GM12864 (cell line): Measurements from ENCODE around the gene NCEH1.
"Not testable (repeated sequence)": the region's sequence is repeated elsewhere in the genome, so short reads cannot be mapped to it uniquely, and the experiment has no call there.

ENCODE experiments used
- DNase-seq: peaks from one replicate; pipeline ENCODE4 v3.0.0-alpha.2; 2011; ENCODE audit warnings: low read depth
- H3K4me3 ChIP-seq: 2 replicates; pipeline ENCODE4 v1.5.1; 2011; ENCODE audit warnings: mild to moderate bottlenecking, low read depth, low read length, control low read depth
- CTCF ChIP-seq: IDR thresholded peaks from 2 replicates; pipeline ENCODE4 v1.5.1; 2011; ENCODE audit warnings: low read depth, mild to moderate bottlenecking, moderate library complexity, low read length, control low read depth, inconsistent platforms; ENCODE audit errors: missing control alignments

The NCEH1 gene

GRCh38 chr3:172676196-172676922, 34.5 kb downstream of the NCEH1 start:
- TF ChIP-seq CTCF, result no peak
- H3K4me3 ChIP-seq, result no peak overlapping the region
- no peak for DNase-seq

DNA sequence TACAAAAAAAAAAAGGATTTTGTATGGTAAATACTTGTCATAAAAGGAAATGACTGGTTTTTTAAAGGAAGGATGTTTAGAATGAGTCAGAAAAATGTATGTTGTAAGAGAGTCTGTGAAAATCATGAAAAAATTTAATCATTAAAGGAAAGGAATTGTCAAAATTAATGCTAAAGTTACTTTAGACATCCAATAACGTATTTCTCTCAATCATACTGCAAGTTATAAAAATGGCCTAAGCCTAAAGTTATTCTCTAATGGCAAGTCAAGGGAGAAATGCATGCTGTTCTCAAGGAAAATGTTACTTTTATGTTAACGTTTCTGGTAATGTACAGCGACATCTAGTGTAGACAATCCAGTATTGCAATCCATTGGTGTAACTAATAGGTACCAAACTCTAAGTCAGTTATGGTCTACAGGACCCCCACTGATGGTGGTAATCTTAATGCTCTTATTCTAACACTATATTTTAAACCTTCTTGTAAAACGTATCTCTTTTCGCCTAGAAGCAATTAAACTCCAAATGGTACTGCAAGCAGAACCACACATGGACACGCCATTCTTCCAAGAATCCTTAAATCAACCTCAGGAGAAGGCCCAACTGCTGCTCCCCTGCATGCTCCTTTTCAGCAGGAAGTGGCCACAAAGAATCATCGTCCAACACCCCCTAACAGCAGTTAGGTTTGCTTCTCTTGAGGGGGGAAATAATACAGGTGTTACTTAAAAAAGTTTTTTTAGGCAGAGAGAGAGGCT, 35.2 kb downstream of the NCEH1 start:
- H3K4me3 ChIP-seq, result no peak overlapping the region
- TF ChIP-seq CTCF, result peak; percentile 75
- peak; percentile 10 for DNase-seq

- peak; percentile 42 for DNase-seq
- no peak overlapping the region for H3K4me3 ChIP-seq
- TF ChIP-seq CTCF, result peak; percentile 80
Observed at GRCh38 chr3:172673210-172673679, 37.6 kb downstream of the NCEH1 start.

GRCh38 chr3:172669021-172669420, 41.8 kb downstream of the NCEH1 start:
- H3K4me3 ChIP-seq, result no peak overlapping the region
- no peak for DNase-seq
- TF ChIP-seq CTCF, result no peak

- peak; percentile 30 for DNase-seq
- TF ChIP-seq CTCF, result peak; percentile 88
- H3K4me3 ChIP-seq, result no peak overlapping the region
Observed at GRCh38 chr3:172666873-172667694, 43.8 kb downstream of the NCEH1 start.

DNA sequence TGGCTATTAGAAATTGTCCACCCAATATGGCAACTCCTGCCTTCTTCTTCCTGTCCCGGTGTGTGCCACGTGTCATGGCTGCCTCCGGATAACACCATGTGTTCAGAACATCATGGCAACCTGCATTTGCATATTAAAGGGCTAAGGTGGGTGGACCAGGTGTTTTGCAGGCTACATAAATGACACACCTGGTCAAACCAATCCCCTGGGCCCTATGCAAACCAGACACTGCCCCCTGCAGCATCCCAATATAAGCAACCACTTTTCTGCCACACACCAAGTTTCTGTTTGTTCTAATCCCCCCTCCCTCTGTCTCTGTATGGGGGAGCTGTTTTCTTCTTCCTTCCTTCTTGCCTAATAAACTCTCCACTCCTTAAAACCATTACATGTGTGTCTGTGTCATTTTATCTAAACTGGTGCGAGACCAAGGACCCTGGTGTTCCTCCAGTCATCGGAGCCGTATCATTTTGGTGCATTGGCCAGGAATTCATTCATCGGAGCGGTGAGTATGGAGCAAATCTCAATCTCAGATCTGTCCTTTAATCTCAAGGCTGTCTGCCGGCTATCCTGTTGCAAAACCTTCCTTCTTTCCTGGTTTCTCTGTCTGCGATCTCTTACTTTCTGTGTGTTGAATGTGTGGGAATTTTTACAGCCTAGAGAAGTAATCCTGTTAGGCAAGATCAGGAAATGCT, 44.5 kb downstream of the NCEH1 start:
- H3K4me3 ChIP-seq, result no peak overlapping the region
- DNase-seq, result no peak
- TF ChIP-seq CTCF, result peak; percentile 20

DNA sequence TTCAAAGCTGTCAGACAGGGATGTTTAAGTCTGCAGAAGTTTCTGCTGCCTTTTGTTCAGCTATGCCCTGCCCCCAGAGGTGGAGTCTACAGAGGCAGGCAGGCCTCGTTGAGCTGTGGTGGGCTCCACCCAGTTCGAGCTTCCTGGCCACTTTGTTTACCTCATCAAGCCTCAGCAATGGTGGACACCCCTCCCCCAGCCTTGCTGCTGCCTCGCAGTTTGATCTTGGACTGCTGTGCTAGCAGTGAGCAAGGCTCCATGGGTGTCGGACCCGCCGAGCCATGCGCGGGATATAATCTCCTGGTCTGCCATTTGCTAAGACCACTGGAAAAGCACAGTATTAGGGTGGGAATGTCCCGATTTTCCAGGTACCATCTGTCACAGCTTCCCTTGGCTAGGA, 45.4 kb downstream of the NCEH1 start:
- DNase-seq, H3K4me3 ChIP-seq: not testable (repeated sequence)

DNA sequence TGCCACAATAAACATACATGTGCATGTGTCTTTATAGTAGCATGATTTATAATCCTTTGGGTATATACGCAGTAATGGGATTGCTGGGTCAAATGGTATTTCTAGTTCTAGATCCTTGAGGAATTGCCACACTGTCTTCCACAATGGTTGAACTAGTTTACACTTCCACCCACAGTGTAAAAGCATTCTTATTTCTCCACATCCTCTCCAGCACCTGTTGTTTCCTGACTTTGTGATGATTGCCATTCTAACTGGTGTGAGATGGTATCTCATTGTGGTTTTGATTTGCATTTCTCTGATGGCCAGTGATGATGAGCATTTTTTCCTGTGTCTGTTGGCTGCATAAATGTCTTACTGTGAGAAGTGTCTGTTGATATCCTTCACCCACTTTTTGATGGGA, 50.4 kb downstream of the NCEH1 start:
- DNase-seq, result not testable (repeated sequence)

More for the DNA sequence above, 50.4 kb downstream of the NCEH1 start:
- not testable (repeated sequence) for H3K4me3 ChIP-seq
